SK-N-MC (cell line): ENCODE results near the gene ERAL1.

Source experiments
- EZH2 ChIP-seq: fragments of 200-600 bp; sonication (generic); IDR thresholded peaks from one replicate; pipeline ENCODE4 v1.6.1; 2017; ENCODE audit warnings: antibody characterized with exemption
- POLR2AphosphoS5 ChIP-seq: IDR thresholded peaks from 2 replicates; pipeline ENCODE4 v1.6.1; 2012; ENCODE audit warnings: mild to moderate bottlenecking, low read depth, low read length, borderline replicate concordance

DNA sequence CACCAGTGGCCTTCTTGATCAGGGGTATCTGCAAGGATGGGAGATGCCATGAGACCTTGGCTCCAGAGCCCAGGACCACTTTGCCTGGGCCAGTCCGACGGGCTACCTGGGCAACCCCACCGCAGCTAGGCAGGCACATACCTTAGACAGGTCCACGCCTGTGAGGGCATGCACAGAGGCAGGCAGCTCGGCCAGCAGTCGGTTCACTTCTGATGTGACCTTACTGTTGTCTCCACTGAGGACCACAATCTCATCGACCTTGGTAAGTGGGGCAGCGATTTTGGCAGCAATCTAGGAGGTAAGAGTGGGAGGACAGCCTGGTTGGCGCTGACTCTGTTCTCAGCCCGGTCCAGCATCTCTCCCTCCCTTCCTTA, 25.7 kb downstream of the ERAL1 start:
- no peak for TF ChIP-seq EZH2
- no peak for TF ChIP-seq POLR2AphosphoS5
